ENCODE data around the gene CHAT.

GRCh38 chr10:49694466-49694865 lies 80.6 kb downstream of the CHAT start:
- TF ChIP-seq, protein P1, sequence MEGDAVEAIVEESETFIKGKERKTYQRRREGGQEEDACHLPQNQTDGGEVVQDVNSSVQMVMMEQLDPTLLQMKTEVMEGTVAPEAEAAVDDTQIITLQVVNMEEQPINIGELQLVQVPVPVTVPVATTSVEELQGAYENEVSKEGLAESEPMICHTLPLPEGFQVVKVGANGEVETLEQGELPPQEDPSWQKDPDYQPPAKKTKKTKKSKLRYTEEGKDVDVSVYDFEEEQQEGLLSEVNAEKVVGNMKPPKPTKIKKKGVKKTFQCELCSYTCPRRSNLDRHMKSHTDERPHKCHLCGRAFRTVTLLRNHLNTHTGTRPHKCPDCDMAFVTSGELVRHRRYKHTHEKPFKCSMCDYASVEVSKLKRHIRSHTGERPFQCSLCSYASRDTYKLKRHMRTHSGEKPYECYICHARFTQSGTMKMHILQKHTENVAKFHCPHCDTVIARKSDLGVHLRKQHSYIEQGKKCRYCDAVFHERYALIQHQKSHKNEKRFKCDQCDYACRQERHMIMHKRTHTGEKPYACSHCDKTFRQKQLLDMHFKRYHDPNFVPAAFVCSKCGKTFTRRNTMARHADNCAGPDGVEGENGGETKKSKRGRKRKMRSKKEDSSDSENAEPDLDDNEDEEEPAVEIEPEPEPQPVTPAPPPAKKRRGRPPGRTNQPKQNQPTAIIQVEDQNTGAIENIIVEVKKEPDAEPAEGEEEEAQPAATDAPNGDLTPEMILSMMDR (IDR thresholded peaks at IDR 0.05) = no peak
- TF ChIP-seq EZH2 (IDR thresholded peaks at IDR 0.05) = no peak
